Stimulated activated CD8-positive, alpha-beta memory T cell treated with anti-CD3 and anti-CD28 coated beads, Interleukin-15, amount 100 ng/mL, for 4 hours (primary cell): ENCODE results near the gene IL3.
A peak's percentile ranks its signal among the peaks of the same experiment; 100 is the strongest.

Experiments used
- DNase-seq, 2 donors: peaks; one replicate each; pipeline ENCODE4 v3.0.0-alpha.2; 2020; ENCODE audit warnings: low read depth in 2 of 2

IL3 gene

GRCh38 chr5:132056610-132057497 is 3.6 kb upstream of the IL3 start:
- DNase-seq: no peak

DNA sequence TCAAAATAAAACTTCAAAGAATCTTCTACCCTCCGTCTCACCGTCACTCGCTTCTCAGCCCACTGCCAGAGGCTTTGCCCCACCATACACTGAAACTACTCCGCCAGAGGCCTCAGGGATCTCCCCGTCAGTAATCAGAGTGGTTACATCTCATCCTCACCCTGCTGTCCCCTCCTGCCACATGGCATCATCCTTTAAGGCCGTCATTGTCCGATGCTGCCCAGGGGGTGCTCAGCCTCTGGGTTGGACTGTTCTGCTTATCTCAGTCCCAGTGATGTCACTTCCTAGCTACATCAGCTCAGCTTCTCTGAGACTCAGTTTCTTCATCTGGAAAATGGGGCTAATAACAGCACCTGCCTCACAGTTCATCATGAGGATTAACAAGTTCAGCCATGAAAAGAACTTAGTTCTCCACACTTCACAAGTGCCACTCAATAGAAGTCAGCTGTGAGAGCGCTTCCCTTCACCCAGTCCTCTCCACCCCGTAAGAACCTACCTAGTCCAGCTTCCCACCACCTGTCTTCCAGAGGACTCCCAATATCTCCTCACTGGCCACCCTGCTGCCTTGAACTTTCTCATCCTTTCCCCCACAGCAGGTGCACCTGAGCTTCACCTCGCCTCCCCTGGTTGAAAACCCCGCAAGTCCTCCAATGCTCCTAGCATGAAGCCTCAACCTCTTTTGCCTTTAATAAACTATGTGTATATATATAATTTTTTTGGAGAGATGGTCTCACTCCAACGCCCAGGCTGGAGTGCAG is 2.8 kb upstream of the IL3 start:
- DNase-seq: no peak

DNA sequence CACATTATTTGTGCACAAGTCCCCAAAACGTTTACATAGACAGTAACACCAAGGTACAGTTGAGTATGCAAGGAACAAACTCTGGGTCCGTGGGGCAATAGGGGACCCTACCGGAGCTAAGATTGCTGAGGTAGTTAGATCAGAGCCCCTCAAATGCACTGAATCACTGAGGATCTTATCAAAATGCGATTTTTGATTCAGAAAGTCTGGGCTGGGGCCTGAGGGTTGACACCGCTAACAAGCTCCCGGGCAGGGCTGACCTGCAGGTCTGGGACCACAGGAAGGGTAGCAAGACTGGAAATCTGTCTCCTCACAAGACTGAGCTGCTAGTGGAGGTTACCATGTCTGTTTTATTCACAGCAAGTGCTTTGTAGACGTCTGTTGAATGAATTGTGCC is 1.8 kb upstream of the IL3 start:
- no peak for DNase-seq

DNA sequence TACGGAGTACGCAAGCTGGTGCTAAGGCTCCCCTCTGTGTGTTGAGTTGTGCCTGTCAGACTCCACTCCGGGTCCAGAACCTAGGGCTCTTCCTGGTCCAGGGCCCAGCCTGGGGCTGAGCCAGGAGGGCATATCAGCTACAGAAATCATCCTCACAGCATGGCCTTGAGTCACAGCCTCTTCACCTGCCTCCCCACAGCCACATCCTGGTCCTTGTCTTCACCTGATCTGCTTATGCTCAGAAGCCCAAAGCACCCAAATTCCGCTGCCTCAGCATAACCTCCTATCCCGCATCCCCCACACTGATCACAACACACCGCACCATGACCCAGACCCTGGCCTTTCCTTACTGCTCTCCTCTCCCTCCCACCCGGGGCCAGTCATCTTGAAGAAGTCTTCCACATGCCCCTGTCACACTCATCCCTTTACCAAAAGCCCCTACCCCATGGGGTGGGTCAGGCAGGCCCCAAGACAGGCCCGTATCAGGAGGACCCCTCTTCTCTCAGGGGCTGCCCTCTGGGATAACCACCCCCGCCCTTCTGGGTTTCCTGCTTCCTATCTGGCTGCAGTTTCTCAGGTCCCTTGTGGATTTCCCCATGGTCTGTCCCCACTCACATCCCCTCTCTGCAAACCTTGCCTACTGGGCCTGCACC is 1.3 kb upstream of the IL3 start:
- no peak for DNase-seq

DNA sequence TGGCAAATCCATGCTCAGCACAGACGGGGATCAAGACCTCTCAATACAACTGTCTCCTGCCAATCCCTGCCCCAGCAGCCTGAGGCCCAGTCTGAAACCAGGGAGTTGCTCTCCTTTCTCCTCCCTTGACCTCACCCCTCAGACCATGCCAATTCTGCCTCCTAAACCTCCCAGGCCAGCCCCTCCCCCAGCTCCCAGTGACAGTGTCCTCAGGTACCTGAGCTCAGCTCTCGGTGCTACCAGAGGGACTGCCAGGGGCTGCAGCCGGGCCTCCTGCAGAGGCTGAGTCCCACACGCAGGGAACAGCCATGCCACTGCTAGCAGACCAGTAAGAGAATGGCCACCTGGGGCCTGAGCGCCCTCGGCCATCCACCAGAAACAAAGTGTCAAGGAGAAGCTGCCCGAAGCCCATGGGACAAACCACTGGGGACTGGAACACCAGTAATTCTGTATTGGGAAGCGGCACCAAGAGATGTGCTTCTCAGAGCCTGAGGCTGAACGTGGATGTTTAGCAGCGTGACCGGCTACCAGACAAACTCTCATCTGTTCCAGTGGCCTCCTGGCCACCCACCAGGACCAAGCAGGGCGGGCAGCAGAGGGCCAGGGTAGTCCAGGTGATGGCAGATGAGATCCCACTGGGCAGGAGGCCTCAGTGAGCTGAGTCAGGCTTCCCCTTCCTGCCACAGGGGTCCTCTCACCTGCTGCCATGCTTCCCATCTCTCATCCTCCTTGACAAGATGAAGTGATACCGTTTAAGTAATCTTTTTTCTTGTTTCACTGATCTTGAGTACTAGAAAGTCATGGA is 557 bp upstream of the IL3 start:
- DNase-seq: no peak

DNA sequence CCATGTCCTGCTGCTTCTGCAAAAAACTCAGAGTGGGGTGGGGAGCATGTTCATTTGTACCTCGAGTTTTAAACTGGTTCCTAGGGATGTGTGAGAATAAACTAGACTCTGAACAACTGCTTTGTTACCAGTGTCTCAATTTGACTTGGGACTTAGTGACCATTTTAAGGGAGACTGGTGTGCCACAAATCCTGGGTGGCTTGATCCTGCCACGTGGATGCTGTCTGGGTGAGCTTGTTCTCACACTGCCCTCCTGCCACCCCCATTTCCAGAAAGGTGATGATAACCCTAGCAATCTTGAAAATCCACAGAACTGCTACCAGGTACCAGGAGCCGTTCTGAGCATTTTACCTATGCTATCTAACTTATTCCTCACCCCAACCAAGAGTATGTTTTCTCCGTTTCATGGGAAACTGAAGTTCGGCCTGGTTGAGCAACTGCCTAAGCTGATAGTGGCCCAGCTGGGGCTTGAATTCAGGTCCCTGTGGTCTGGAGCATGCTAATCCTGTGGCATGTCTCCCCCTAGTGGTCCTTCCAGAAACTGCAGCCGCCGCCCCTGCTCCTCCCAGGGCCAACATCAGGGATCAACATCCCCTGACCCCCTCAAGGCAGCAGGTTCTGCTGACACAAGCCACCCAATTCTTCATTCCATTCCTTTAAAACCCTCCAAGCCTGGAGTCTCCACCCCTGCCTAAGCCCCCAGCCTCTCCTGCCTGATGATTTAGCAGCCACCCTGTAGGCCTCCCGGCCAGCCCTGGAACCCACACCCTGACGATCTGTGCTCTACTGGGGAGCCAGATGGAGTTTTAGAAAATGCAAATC is 2.8 kb downstream of the IL3 start:
- peak; percentile 45 to 61 for DNase-seq

- DNase-seq: no peak
Measured at GRCh38 chr5:132064140-132064539, 3.7 kb downstream of the IL3 start.

DNA sequence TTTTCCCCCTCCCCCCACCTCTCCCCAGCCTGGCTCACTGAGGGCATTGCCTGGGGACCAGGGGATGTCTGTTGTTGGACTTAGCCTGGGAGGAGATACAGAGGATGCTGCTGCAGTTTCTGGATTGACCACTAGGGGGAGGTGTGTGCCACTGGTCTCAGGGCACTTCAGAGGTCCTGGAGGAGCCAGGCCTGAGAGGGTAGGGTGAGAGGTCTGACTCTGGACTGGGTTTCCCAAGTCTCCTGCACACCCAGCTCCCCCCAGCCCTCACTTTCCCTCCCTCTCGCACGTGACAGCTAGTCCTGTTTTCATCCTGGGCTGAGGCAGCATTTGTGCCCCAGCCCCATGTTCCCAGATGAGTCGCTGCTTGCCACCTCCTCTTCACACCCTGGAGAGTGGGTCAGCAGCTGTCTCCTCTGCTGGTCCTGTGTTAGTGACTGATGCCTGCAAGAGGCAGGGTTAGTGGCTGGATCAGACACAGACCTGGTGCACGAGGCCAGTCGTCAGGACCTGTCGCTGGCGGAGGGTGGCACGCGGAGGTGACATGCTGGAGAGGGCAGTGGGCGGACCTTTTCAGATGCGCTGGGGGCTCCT is 4.4 kb downstream of the IL3 start:
- peak; percentile 37 to 54 for DNase-seq

DNA sequence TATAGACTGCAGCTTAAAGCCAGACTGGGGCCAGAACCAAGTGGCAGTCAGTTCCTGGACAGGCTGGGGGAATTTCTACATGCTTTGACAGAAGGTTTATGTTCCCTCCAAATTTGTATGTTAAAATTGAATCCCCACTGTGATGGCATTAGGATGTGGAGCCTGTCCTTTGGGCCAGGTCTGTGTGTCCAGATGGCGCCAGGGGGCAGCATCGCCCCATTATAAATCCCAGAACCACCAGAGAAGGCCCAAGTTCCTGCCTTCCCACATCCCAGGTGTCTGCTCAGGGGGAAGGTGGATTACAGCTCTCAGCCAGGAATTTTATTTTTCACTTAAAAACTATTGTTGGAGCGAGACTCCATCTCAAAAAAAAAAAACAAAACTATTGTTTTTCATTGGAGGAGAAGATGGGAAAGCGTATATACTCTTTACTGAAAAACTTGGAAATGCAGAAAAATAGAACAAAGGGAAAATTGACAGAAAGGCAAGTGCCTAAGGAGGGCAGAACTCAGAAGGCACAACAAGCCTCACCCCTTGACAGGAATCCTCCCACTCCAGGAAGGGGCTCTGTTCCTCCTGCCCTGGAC is 5.0 kb downstream of the IL3 start:
- DNase-seq: no peak

- DNase-seq: no peak
Measured at GRCh38 chr5:132065951-132066701, 5.7 kb downstream of the IL3 start.

DNA sequence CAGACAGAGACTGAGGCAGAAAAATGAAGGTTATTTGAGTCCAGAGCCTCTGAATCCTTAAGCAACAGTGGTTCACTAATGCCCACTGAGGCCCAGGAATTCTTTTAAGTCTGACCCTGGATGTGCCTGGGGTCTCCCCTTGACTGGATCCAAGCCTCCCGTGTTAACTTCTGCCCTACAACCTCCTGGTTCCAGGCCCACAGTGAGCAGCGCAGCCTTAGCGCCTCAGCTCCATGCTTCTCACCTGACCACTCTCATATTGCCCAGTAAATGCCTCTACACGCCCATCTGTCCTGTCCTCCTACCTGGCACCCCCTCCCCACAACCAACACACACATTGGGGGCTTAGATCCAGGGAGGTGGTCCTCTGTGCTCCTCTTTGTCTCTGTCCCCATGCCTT is 6.4 kb downstream of the IL3 start:
- no peak for DNase-seq

- no peak for DNase-seq
Measured at GRCh38 chr5:132067451-132067850, 7.0 kb downstream of the IL3 start.

- no peak for DNase-seq
Measured at GRCh38 chr5:132067941-132068808, 7.7 kb downstream of the IL3 start.

DNA sequence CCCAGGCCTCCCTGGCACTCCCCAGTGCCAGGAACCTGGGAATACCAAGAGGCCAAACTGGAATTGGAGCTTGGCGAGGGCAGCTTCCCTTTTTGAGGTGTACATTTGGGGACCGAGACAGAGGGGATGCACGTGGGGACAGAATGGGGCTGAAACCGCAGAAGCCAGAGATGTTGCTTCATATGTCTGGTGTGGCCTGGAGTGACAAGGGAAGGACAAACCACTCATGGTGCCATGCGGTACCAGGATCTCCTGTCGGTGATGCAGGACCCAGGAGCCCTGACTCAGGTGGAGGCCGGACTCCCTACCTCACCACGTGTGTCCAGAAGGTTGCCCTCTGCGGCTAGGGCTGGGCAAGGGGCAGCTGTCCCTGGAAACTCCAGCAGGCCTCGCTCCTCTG is 9.1 kb downstream of the IL3 start:
- DNase-seq: no peak

DNA sequence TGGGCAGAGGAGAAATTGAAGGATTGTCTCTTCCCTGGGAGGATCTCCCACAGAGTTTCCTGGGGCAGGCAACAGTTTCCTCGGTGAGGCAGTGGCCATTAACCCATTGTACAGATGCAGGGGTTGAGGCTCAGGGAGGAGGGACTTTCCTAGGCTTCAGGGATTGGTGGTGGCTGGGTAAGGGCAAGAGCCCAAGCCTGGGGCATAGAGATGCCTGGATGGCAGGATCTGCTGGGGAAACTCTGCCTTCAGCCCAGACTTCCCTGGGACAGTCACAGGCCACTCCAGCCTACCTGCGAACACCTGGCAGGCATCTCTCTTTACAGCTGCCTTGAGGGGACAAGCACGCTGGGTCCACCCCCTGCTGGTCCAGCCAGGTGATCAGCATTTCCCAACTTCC is 9.5 kb downstream of the IL3 start:
- no peak for DNase-seq

GRCh38 chr5:132070460-132071337 is 10.2 kb downstream of the IL3 start:
- DNase-seq: no peak

- no peak for DNase-seq
Measured at GRCh38 chr5:132071338-132071707, 10.9 kb downstream of the IL3 start.
